HG02870 (cell line): ENCODE results near the gene KLF7.

Source experiments
- ATAC-seq: cut with Tn5 transposase; IDR thresholded peaks from one replicate; pipeline ENCODE4 v1.9.1; 2021; ENCODE audit warnings: mild to moderate bottlenecking, moderate library complexity; ENCODE audit not compliant: unreplicated experiment

Gene KLF7

DNA sequence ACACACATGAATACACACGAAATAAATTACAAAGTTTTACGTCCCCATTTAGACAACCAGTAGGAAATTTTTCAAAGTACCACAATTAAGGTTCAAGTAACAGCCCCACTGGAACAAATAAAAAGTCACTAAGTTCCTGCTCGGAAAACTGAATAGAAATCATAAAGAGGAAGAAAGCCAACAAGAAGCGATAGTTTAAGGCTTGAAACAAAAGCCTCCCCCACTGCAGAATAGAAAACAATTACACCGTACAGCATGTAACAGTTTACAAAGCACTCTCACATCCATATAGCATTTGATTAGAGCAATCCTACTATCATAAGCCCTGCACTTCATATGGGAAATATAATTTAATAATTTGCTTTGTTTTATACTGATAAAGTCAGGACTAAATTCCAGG lies 15.5 kb downstream of the KLF7 start:
- ATAC-seq = peak; percentile 40

DNA sequence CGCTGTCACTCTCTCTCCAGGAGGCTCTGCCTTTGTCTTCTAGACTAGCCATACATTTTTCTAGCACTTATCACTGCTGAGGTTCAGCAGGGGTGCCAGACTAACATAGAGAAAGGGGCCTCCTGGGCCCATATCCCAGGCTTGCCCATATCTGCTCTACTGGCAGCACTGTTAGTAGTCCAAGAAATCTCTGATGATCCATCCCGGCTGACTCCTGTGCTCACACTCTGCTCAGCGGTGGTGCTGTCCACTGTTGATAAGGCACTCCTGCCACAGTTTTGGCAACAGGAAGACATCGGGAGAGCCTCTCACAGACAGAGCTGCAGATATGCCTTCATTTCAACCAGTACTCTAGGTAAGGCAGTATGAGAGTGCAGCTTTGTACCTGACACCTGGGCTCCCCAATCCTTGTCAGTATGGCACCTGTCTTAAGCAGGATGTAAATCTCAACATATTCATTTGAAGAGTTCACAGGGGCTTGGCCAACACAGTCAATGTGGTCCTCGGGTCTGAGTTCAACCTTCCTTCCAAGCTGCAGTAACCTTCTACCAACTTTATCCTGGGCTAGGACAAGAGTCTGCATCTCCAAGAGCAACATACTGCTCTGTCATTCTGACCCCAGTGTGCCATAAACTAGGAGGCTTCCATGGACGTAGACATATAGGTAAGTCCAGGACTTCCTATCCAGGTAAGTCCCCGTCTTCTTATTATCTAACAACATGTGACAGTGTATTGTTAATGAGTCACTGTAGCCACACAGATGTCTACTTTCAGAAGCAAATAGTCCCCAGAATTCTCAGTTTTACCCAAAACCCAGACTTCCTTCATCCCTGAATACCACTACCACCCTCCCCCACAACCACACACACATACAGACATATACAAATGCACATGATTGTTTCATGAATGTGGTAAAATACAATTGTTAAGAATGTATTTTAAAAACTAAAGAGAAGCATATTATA lies 16.2 kb downstream of the KLF7 start:
- ATAC-seq = peak; percentile 80

DNA sequence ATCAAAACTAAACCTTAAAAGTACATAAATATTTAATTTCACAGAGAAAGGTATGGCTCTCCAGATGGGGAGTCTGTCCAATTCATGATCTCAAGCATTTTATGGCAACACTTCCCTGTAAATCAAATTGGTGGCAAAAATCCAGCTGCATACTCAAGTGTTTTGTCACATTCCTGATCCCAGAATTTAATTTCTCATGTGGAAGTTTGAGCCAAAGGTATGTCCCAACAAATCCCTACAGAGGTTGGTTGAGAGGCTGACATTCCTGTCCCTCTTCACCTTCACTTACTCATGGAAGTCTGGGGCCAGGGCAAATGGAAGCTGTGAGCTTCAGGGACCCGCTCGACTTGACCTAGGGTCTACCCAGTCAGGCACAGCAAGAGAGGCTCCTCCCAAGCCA lies 17.7 kb downstream of the KLF7 start:
- no peak for ATAC-seq

DNA sequence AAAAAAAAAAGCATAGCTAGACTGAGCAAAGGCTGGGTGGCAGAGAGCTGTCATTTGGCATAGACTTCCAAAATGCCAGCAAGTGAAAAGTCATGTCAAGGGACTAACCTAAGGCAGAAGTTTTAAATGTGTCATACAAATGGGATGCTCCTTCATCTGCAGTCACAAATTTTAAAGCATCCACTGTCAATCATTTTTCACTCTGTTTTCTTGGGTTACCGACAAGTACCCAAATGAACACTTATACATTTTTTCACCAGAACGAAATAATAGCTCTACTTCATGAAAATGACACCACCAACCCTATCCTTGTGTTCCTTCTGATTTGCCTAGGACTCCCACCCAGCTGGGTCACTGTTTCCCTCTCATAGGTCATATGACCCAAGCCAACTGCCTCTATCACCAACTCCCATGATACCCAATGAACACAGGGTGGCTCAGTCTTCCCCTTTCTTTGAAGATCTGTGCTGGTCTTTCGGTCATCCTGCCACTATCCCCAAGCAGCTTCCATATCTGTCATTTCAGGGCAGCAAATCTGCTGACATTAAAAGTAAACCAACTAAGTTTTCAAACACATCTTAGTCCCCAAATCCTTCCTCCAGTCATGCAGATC lies 21.5 kb downstream of the KLF7 start:
- no peak for ATAC-seq

DNA sequence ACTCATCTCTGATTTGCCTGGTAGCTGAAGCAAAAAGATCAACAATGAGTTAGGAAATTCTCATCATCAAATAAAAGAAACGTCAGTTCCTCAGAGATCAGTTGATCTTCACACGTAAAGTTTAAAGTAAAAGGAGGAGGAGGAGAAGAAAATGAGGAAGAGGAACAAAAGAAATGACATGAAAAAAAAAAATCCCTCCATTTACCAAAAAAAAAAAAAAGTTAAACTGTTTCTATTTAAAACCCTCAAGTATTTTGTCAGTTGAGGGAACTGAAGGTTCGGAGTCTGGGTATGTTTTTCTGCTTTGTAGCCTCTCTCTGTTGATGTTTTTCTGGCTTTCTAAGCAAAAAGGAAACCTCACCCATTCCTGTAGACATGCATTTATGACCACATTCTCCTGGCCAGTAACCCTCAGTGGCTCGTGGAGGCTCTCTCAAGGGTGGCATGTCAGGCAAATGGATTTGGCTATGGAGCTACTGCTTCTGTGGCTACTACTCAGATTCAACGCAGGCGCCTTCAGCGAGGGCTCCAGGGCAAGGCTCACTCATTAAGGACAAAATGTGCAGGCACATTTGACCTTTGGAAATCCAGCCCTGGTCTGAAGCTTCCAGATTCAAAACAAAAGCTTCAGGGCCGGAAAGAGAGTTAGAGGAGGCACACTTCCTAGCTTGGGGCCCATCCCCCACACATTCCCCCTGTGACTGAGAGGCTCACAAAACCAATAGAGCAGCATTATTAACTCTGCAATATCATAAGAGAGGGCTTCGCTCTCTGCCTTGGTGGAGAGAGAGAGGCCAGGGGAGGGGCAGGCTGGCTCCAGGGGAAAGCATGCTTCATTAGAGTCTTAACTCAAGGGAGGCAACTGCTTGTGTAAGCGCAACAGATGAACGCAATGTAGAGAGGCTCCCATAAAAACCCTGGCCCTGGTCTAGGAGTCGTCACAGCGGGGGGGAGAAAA lies 22.3 kb downstream of the KLF7 start:
- ATAC-seq = no peak

DNA sequence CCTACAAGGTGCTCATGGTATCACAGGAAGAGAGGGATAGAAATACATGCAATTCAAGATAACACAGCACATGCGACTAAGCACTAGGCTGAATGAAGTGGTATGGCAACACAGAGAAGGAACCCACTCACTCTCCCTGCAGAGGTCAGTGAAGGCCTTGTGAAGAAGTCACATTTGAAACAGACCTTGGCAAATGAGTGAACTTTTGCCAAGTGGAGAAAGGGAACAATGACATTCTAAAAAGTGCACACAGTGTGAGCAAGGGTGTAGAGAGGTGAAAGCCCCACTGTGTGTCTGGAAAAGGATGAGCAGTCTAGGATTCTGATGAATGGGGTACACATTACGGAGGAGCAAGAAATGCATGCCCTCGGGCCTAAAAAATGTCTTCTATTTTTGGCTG lies 23.3 kb downstream of the KLF7 start:
- ATAC-seq = no peak

DNA sequence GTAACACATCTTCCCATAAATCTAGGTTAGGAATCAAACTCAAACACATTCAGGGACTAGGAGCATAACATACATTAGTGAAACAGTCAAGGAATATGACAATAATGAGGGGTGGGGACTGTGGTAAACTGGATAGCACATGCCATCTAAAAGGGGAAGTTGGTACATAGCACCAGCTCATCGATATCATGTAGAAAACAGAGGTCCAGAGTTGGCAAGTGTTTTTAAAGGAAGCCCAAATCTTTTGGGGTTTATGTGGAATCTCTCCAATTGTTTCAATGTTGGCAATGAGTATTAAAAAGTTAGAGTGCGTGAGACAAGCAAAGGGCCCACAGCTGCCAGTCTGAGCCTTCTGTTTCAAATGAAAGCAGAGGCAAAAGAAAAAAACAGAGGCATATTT lies 24.4 kb downstream of the KLF7 start:
- no peak for ATAC-seq

DNA sequence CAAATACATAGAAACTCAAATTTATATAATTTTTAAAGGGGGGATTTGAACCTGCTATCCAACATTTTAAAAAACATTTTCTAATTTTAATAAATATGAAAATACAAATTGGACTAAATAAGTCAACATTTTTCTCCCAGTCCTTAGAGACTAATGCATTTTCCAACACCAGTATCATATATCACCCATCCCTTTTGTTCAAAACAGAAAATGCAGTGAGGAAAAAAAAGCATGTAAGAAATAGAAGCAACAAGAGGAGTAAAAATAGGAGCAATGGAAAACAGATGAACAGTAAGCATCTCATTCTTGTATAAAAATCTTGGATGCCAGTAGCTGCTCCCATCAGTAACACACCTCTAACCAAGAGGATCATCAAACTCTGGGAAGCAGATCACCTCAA lies 25.5 kb downstream of the KLF7 start:
- no peak for ATAC-seq

DNA sequence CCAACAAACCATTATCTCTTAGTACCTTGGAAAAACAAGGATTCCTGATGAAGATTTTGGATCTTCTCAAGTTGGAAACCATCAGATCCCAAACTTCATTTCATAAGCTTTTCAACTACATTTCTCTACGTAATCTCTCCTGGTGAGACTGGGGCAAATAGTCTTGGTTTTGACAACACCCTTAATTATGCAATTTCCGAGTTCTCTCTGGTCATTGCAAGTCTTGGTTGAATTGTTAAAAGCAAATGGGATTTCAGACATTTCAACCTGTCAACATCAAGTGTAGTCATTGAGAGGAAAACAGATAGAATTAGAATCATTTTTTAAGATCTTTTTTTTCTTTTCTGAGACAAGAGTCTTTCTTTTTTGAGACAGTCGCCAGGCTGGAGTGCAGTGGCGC lies 26.2 kb downstream of the KLF7 start:
- no peak for ATAC-seq

DNA sequence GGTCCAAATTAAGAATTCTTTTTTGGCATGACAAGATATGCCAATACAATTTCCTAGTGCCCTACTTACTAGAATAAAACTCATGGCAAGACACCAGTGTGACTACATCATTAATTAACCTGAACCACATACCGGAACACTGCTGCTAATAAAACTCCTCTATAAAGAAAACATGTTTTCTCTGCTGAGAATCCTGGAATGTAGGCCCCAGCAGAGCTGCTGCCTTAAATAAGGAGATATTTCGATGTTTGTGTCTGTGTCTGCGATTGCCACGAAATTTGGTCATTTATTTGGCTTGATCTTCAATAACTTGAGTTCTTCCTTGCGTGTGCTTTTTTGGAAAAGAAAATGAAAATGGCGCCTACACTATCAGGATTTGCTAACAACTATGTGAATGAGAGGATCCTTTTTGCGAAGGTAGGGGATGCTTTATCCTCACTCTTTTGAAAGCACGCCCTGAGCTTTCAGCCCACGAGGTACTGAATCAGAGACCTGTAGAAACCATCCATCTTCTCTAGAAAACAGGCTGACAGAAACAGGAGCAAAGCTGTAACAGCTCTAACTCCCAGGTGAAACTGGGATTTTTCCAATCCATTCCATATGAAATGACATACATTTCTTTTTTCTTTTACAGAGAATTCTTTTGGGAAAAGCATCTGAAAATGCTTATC lies 27.0 kb downstream of the KLF7 start:
- ATAC-seq = no peak

DNA sequence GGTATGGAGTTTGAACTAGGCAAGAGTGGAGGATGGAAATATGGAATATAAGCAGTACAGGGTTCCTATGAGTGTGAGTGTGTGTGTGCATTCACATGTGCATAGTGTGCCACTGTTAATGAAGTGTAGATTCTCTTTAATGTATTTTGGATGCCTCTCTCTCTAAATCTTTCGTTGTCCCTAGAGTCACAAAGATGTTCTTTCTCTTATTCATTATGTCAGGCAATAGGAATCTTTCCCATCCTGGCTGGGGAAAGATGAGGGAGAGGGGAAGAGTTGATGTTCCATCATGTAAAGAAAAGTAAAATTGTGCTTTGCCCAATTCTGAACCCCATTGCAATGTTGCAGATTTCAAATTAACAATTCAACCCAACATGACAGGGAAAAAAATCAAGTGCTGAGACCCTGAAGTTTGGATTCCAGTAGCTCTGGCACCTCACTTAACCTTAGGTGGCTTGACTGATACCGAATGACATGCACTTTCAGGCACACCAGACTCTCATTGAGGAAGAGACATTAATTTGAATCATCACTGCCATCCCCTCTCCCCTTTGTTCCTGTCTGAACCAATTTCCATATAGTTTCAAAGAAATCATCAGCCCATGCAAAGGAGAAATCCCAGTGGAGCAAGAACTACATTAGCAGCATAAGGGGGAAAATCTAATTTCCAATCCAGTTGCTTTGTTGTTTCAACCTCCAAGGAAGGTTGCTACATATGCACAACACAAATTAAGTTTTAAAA lies 28.0 kb downstream of the KLF7 start:
- ATAC-seq = no peak

DNA sequence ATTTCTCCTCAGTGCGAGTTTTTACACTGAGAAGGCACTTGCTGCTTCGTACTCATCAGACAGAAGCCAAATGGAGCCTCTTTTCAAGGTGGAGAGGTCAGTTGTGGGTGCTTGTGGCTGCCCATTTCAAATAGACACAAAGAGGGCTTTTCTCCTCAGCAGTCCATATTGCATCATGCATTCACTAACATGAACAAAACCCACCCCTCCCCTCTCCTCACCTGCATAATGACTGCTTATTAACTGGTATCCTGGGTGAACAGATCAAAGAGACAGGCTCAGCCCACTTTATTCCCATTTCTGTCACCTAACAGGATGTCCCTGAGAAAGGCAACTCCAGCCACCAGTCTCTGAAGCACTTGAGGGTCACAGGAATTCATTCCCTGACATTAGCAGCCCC lies 28.9 kb downstream of the KLF7 start:
- ATAC-seq = no peak

DNA sequence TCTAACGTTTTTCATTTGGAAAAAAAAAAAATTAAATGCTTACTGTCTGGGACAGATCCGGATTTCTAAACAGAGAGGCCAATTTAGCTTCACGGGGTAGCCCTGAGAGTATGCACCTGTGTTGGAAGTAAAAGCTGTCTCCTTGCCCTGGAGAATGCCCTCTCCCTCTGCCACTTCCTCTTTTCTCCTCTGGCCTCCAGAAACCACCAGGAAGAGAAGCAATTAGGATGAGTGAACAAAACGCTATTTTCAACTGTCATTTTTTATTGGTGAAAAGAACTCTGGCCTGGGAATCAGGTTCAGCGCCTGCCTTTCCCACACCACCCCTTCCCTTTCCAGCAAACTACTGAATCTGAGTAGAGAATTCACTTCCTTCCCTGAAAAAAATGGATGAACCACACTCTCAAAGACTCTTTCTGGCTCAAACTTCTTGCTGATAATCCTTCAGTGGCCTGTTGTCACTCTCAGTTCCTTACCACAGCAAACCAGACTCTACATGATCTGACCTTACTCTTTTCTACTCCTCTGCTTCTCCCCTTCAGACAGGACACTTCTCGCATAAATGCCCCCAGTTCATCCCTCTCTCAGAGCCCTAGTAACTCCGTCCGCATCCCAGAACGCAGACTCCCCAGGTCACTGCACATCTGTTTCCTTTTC lies 29.8 kb downstream of the KLF7 start:
- ATAC-seq = no peak

DNA sequence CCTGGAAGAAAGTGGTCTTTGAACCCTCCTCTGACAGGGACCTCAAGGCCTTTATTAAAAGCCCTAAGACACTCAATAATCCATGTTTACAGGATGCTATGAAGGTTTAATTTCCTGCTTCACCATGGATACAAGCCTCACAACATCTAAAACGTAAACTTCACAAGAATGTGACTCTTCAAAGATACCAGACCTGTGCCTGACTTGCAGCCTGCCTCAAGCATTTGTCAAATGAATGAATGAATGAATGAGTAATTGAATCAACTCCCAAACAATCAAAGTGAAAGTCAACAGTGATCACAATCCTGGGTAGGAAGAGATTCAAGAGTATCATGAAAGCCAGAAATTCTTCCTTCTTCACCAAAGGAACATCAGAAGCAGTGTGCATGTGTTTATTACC lies 30.4 kb downstream of the KLF7 start:
- no peak for ATAC-seq

DNA sequence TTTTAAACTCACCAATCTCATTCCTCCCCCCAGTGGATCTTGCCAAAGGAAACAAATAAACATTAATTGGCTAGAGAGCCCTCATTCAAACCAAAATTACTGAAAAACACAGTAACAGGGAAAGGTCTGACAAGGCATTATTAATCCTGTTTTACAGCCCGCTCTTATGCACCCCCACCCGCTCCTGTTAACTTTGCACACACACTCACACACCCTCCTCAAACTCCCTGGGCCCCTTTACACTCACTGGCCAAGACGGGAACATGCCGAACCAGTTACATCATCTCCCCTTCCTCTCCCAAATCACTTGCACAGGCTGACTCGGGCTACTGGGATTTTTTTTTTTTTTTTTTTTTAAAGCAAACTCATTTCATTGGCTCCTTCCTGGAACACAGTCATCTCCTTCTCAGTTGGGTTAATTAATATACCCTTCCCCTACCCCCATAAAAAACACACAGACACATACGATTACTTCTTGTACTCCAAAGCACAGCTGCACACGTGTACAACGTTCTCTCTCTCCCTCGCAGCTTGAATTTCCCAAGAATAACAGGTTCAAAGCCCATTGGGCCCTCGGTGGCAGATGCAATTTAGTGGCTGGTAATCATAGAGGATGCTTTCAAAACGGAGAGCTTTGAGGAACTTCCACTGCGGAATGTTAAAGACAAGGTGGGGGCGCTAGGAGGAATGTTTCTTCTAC lies 31.8 kb downstream of the KLF7 start:
- no peak for ATAC-seq

DNA sequence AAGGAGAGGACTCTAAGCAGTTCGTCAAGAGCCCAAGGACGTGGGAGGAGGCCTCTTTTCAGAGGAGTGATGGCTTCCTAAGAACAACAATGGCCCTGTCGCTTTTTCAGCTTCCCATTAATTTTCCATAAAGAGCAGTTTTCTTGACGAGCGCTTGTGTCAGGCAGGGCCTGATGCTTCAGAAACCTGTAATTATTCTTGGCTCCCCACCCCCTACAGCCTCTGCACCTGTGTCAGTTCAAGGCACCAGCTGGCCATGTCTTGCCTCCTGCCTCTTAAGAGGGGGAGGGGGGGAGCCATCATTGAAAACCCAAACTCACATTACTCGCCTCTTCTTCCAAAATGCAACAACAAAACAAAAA lies 32.3 kb downstream of the KLF7 start:
- no peak for ATAC-seq

DNA sequence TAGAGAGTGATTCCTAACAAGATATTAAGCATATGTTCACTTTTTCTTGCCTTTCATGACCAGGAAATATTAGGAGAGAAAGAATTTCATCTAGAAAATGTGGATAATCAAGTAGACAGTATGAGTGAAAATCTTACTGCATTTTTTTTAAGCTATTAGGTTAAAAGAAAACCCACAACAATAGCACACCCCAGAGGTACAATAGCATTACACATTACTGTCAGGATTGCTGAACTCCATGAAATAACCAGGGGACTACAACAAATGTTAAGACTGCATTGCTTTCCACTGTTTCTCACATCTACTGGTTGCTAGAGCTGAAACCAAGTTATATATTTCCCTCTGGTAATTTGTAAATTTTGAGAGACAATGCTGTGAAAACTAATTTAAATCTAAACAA lies 33.7 kb downstream of the KLF7 start:
- no peak for ATAC-seq

DNA sequence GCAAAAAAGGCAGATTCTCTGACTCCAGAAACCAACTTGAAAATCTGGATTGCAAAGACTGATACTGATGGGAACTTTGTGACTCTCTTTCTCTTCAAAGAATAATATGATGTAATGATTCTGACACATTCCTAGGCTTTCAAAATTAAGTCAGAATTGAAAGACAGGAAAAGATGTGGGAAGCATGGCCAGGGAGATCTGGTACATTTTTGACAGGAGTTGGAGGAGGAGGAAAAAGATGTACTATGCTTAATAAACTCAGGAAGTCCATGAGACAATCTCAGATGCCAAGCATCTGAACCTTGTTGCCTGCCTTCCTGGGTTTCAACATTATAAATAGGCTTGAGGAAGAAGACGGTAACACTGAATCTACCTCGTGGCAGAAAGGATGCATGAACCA lies 34.2 kb downstream of the KLF7 start:
- ATAC-seq = no peak

DNA sequence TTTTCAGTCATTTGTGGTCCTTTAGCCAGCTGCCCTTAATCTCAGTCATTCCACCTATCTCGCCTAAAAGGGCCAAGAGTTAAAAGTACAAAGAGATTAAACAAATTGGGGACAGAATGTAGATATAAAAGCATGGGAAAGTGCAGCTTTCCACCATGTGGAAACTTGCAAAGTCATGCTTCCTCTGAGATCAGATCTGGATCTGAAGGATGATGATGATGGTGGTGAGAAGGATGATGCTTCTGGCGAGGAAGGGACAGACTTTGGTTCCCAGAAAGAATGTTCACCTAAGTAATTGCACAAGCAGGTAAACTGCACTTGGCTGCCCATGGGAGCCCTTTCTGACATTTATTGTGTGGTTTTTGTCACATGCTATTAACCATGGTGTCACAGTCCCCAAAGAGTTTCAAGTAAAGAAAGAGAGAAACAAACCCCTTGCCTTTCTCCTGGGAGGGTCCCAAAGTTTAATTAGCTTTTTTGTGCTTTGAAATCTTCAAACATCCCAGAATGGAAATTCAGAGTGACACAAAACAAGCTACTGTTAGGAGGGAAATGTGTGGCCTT lies 34.7 kb downstream of the KLF7 start:
- no peak for ATAC-seq
